Measurements from ENCODE around the gene ZNF629.

ZNF629 gene

GRCh38 chr16:30766206-30766932, 20.6 kb downstream of the ZNF629 start:
- DNase-seq: no peak

- no peak for DNase-seq
Measured at GRCh38 chr16:30764816-30765465, 22.1 kb downstream of the ZNF629 start.

GRCh38 chr16:30764086-30764485, 22.9 kb downstream of the ZNF629 start:
- DNase-seq: no peak

GRCh38 chr16:30762991-30763725, 23.8 kb downstream of the ZNF629 start:
- no peak for DNase-seq

- DNase-seq: peak; percentile 97
Measured at GRCh38 chr16:30761928-30762902, 24.8 kb downstream of the ZNF629 start, which contains the start of the genes CFAP119 and RNF40. CFAP119 (minus strand) TSS chr16:30762062; CDS start chr16:30761748, 314 bp downstream. RNF40 (plus strand) TSS chr16:30762322; CDS start chr16:30762546, 224 bp downstream.

GRCh38 chr16:30761427-30761927, 25.5 kb downstream of the ZNF629 start:
- peak; percentile 48 for DNase-seq

GRCh38 chr16:30760577-30761426, 26.2 kb downstream of the ZNF629 start:
- no peak for DNase-seq

- no peak for DNase-seq
Measured at GRCh38 chr16:30760001-30760559, 26.9 kb downstream of the ZNF629 start.

GRCh38 chr16:30758988-30759491, 28.0 kb downstream of the ZNF629 start:
- no peak for DNase-seq

- DNase-seq: no peak
Measured at GRCh38 chr16:30757316-30757715, 29.7 kb downstream of the ZNF629 start.

- no peak for DNase-seq
Measured at GRCh38 chr16:30756781-30757100, 30.3 kb downstream of the ZNF629 start.

- no peak for DNase-seq
Measured at GRCh38 chr16:30755955-30756780, 30.8 kb downstream of the ZNF629 start.

- DNase-seq: no peak
Measured at GRCh38 chr16:30753596-30753995, 33.4 kb downstream of the ZNF629 start.

GRCh38 chr16:30750876-30751465, 36.0 kb downstream of the ZNF629 start:
- DNase-seq: no peak

- no peak for DNase-seq
Measured at GRCh38 chr16:30750201-30750600, 36.8 kb downstream of the ZNF629 start.

GRCh38 chr16:30748634-30749445, 38.2 kb downstream of the ZNF629 start:
- DNase-seq: no peak

GRCh38 chr16:30747799-30748633, 39.0 kb downstream of the ZNF629 start, which contains the start of gene PHKG2:
PHKG2 (plus strand) TSS chr16:30748425; CDS start chr16:30748821, 396 bp downstream.
- DNase-seq: peak; percentile 99

All from NCI-H510A (cell line).